HG03139 (cell line): Measurements from ENCODE around the gene SPECC1L.

Experiments
- ATAC-seq: cut with Tn5 transposase; IDR thresholded peaks from one replicate; pipeline ENCODE4 v1.9.1; 2021; ENCODE audit not compliant: unreplicated experiment

SPECC1L gene

GRCh38 chr22:24393012-24393559 is 122.5 kb downstream of the SPECC1L start:
- no peak for ATAC-seq

DNA sequence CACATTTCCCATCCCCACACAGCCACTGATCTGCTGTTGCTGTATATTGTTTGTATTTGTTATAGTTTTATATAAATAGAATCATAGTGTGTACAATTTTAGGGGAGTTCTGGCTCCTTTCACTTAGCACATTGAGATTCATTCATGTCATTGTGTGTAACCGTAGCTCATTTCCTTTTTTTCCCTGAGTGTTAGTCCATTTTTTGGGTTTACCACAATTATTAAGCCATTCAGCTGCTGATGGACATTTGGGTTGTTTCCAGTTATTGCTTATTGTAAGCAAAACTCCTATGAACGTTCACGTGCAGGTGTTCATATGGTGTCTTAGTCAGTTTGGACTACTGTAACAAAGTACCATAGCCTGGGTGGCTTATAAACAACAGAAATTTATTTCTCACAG is 123.2 kb downstream of the SPECC1L start:
- no peak for ATAC-seq

DNA sequence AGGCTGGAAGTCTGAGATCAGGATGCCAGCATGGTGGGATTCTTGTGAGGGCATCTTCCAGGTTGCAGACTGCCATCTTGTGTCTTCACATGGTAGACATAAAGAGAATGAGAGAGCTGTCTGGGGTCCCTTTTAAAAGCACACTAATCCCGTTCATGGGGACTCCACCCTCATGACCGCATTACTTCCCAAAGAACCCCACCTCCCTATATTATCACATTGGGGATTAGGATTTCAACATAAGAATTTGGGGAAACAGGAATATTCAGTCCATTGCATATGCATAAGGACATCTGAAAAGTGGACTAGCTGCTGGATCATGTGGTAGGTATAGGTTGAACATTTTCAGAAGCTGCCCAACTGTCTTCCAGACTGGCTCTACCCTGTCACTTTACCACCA is 123.6 kb downstream of the SPECC1L start:
- ATAC-seq: no peak

GRCh38 chr22:24398409-24398808 is 127.8 kb downstream of the SPECC1L start:
- no peak for ATAC-seq

DNA sequence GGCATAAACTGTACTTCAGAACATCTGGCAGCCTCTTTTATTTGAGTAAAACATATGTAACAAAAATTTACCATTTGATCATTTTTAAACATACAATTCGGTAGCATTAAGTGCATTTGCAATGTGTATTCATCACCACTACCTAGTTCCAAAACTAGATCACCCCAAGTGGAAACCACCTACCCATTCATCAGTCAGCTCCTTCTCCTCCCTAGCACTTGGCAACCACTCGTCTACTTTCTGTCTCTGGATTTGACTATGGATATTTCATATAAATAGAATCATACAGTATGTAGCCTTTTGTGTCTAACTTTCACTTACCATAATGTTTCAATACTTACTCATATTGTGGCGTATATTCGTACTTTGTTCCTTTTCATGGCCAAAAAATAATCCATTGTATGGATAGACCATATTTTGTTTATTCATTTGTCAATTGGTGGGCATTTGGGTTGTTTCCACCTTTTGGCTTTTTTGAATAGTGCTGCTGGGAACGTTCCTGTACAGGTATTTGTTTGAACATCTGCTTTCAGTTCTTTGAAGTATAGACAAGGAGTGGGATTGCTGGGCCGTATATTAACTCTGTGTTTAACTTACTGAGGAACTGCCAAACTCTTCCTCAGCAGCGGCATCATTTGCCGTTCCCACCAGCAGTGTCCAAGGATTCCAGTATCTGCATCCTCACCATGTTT is 129.5 kb downstream of the SPECC1L start:
- ATAC-seq: no peak

GRCh38 chr22:24400726-24401596 is 130.3 kb downstream of the SPECC1L start:
- ATAC-seq: no peak

DNA sequence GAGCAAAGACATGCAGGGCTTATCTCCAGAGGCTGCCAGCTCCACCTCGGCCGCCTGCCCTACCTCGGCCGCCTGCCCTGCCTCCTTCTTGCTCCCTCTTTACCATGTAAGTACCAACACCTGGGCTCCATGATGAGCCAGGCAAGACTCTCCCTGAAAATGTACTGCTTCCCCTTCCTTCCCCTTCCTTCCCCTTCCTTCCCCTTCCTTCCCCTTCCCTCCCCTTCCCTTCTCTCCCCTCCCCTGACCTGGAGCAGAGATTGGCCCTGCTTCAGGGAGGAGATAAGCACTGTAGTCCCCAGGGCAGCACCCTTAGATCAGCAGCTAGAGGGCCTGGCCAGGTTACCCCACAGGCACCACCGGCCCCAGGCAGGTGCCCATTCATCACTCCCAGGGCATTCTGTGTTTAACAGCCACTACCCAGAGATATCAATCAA is 131.3 kb downstream of the SPECC1L start:
- ATAC-seq: no peak

DNA sequence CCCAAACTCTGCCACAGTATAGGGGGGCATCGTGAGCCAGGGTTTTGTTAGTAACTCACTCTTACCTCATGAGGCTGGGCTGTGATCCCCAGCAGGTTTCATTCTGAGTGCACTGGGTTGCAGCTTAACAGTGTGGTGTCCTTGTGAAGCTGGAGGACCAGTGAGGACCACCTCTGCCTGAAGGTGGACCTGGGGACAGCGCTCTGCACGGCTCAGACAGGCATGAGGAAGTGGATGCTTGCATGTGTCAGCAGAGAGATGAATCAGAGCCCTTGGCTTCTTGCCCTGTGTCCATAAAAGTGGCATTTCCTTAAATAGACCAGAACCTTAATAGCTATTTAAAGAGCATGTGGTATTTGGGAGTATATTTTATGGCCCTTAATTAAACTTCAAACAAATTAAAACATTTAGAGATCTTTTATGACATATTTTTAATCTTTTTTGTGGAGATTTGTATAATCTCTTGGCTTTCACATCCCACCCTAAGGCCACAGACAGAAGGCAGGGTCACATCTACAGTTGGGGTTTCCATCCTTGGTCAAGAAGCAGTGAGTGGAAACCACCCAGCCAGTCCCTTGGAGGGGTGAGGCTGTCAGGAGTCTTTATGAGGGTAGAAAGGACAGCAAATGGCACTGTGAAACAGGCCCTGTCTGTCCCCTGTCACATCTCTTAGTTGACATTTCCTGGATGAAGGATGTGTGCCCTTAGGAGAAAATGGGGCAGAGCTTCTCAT is 132.0 kb downstream of the SPECC1L start:
- no peak for ATAC-seq

GRCh38 chr22:24403346-24403745 is 132.7 kb downstream of the SPECC1L start:
- no peak for ATAC-seq

GRCh38 chr22:24404561-24405275 is 134.1 kb downstream of the SPECC1L start:
- ATAC-seq: no peak

DNA sequence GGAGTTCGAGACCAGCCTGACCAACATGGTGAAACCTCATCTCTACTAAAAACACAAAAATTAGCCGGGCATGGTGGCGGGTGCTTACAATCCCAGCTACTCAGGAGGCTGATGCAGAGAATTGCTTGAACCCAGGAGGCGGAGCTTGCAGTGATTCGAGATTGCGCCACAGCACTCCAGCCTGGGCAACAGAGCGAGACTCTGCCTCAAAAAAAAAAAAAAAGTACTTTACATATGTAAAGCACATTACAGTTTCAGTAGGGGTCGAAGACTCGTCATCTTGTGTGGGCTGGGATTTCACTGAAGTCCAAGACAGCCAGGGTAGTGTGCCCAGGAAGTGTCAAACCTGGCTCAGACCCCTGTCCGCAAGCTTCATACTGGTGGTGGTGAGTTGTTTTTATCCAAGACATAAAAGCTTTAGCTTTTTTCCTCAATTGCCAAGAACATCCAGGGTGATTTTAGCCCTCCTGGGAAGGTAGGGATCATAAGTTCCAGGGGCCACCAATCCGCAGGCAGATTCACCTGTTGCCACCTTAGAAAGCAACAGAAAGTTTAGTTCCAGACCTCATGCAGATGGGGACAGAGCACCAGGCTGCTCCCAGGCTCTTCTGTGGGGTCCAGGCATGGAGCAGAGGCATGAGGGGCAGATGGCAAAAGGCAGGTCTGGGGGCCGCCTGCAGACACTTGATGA is 135.1 kb downstream of the SPECC1L start:
- ATAC-seq: no peak

GRCh38 chr22:24406322-24407277 is 136.0 kb downstream of the SPECC1L start:
- no peak for ATAC-seq

DNA sequence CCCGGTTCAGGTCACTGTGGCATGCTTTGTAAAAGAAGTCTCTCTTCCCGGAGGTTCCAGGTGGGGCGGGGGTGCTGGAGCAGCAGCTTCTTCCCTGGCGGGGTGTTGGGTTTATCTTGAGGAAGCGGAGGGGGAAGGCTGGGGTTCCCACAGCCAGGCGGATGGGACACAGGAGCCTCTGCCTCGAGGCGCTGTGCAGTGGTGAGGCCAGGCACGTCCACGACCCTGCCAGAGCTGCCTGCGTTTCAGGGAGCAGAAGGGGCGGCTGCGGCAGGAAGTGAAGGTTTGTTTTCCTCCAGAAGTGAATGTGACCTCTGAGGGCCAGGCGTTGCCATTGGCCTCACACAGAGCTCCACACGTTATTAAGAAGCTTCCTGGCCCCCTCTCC is 136.6 kb downstream of the SPECC1L start:
- no peak for ATAC-seq

DNA sequence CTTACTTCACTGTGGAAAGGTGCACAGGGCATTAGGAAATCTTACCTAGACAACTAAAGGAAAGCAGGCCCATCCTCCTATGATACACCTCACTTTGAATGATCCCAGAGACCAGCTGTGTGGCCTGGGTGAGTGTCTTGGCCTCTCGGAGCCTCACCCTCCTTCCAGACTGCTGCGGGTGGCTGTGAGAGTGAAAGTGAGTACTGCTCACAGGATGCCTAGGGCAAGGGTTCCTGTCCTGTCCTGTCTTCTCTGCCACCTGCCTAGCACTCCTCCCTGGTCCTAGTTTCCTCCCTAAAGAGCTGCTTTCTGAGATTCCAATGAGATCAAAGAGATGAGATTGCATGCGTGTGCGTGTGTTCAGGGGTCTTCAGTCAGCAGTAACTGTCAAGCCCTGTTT is 137.3 kb downstream of the SPECC1L start:
- no peak for ATAC-seq

DNA sequence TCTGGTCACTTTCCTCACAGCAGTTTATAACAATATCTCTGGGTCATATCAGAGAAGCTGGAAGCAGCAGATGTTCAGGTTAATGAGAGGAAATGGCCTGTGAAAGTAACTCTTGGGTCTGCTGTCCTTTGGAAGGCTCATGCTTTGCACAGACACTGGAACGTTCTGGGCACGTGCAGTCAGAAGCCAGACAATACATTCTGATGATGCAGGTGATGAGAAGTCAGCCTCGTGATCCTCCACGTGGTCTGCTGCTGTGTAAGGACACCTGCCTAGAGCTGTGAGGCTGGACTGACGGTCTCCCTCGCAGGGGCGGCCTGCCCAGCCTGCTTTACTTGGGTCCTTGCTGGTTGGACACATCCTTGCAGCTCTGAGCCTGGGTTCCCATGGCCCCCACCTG is 138.0 kb downstream of the SPECC1L start:
- ATAC-seq: no peak

GRCh38 chr22:24409707-24410106 is 139.1 kb downstream of the SPECC1L start:
- ATAC-seq: no peak

DNA sequence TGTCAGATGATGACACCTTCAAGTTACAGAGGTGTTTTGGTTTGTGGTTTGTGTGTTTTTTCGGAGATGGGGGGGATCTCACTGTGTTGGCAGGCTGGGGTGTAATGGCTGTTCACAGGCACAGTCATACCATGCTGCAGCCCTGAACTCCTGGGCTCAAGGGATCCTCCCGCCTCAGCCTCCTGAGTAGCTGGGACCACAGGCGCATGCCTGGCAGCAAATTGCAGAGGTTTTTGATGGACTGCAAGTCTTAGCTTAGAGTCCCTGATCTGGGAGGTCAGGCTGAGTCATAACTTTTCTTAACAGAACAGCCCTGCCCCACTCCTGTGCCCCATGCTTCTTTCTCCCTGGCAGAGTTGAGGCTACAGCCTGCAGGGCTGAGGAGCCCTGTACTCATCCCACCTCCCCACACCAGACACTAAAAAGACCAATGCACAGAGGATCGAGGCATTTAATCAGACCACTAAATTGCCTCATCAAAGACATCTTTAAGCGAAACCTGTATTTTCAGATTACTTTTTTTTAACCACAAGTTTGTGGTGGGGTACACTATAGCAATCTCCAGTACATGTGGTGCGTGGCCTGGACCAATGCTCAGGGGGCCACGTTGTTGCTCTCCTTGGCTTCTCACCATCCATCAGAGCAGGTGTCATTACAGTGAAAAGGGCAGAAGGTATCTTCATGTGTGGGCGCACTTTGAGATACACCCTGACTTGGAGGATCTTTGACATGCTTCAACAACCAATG is 139.7 kb downstream of the SPECC1L start:
- ATAC-seq: no peak

GRCh38 chr22:24411256-24412004 is 140.8 kb downstream of the SPECC1L start:
- ATAC-seq: no peak
